HFFc6 (cell line): ENCODE measurements around the gene OSGEP. TPM values are rescaled to one million over a fixed set of nuclear protein-coding genes. Genes with fewer than 3 reads are reported as not detected.

Experiments used
- DNase-seq: peaks from one replicate; pipeline ENCODE4 v3.0.0-alpha.2; 2018
- H3K27ac Mint-ChIP-seq: 2 replicates; pipeline ENCODE4 v1.8.0; 2020; ENCODE audit warnings: mild to moderate bottlenecking, mixed read lengths
- H3K27me3 Mint-ChIP-seq: 2 replicates; pipeline ENCODE4 v1.8.0; 2021; ENCODE audit warnings: mild to moderate bottlenecking, moderate library complexity, mixed read lengths; ENCODE audit not compliant: insufficient read depth
- H3K36me3 Mint-ChIP-seq: 2 replicates; pipeline ENCODE4 v1.8.0; 2021; ENCODE audit warnings: low read depth, mixed read lengths
- H3K4me1 Mint-ChIP-seq: 2 replicates; pipeline ENCODE4 v1.8.0; 2020; ENCODE audit warnings: low read depth, mixed read lengths
- H3K4me3 Mint-ChIP-seq: 2 replicates; pipeline ENCODE4 v1.8.0; 2020; ENCODE audit warnings: mild to moderate bottlenecking, moderate library complexity, mixed read lengths
- H3K9me3 Mint-ChIP-seq: 2 replicates; pipeline ENCODE4 v1.8.0; 2020; ENCODE audit warnings: mild to moderate bottlenecking, mixed read lengths
- total RNA-seq, 6 experiments: library from RNA; stranded (reverse); fragmentation: NEBNext Ultra II Directional; extraction: Animal tissue kit (Norgen Biotek cat#: 25700); gene quantifications; 2 replicates in 1 of 6; 3 replicates in 5 of 6; pipeline ENCODE4 v1.2.3, GENCODE V29; 2021
- TF ChIP-seq, protein P1 (sequence below): fragments of 200-600 bp; sonication (generic); IDR thresholded peaks from 2 replicates; pipeline ENCODE4 v1.5.0; 2021; ENCODE audit warnings: antibody characterized with exemption, mild to moderate bottlenecking

Gene OSGEP
- total RNA-seq, 6 experiments from 2014 or later, result 26.4 to 33.8 (median 30.7) TPM

GRCh38 chr14:20419419-20419818 lies 35.2 kb downstream of the OSGEP start:
- Mint-ChIP-seq H3K27ac (no peak overlapping the region), H3K9me3 (no peaks in the 10 kb centered on the region), H3K4me3 (no peak overlapping the region), H3K27me3 (peaks cover 2% of the 10 kb centered on the region), H3K36me3 (no peaks in the 10 kb centered on the region), H3K4me1 (peaks cover 7% of the 10 kb centered on the region)
- DNase-seq, result no peak
- TF ChIP-seq, protein P1, sequence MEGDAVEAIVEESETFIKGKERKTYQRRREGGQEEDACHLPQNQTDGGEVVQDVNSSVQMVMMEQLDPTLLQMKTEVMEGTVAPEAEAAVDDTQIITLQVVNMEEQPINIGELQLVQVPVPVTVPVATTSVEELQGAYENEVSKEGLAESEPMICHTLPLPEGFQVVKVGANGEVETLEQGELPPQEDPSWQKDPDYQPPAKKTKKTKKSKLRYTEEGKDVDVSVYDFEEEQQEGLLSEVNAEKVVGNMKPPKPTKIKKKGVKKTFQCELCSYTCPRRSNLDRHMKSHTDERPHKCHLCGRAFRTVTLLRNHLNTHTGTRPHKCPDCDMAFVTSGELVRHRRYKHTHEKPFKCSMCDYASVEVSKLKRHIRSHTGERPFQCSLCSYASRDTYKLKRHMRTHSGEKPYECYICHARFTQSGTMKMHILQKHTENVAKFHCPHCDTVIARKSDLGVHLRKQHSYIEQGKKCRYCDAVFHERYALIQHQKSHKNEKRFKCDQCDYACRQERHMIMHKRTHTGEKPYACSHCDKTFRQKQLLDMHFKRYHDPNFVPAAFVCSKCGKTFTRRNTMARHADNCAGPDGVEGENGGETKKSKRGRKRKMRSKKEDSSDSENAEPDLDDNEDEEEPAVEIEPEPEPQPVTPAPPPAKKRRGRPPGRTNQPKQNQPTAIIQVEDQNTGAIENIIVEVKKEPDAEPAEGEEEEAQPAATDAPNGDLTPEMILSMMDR, result no peak

DNA sequence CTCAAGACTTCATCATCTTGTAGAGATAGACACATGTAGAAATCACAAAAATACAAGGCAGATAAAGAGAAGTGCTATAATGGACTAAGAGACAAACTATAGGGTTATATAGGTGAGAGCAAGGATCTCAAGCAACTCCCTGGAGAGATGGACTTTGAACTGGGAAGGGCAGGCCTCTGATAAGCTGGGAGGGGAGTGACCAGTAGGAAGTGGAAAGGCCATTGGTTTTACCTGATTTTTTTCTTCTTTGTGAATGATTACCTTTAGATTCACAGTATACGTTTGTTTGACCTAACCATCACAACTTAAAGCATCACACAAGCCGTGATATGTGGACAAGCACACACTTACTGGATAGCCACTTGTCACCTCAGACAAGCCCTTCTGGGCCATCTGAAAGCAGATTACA lies 36.1 kb downstream of the OSGEP start:
- H3K27me3 Mint-ChIP-seq, result peaks cover 2% of the 10 kb centered on the region
- H3K4me1 Mint-ChIP-seq, result peaks cover 16% of the 10 kb centered on the region
- TF ChIP-seq, protein P1, result no peak
- H3K4me3 Mint-ChIP-seq, result no peak overlapping the region
- H3K27ac Mint-ChIP-seq, result no peak overlapping the region
- no peaks in the 10 kb centered on the region for H3K9me3 Mint-ChIP-seq
- no peak for DNase-seq
- H3K36me3 Mint-ChIP-seq, result no peaks in the 10 kb centered on the region

GRCh38 chr14:20417250-20418186 lies 37.1 kb downstream of the OSGEP start:
- TF ChIP-seq, protein P1, result no peak
- no peaks in the 10 kb centered on the region for H3K9me3 Mint-ChIP-seq
- no peak overlapping the region for H3K4me3 Mint-ChIP-seq
- H3K27ac Mint-ChIP-seq, result no peak overlapping the region
- H3K36me3 Mint-ChIP-seq, result no peaks in the 10 kb centered on the region
- peaks cover 6% of the 10 kb centered on the region for H3K27me3 Mint-ChIP-seq
- H3K4me1 Mint-ChIP-seq, result peaks cover 19% of the 10 kb centered on the region
- DNase-seq, result no peak

DNA sequence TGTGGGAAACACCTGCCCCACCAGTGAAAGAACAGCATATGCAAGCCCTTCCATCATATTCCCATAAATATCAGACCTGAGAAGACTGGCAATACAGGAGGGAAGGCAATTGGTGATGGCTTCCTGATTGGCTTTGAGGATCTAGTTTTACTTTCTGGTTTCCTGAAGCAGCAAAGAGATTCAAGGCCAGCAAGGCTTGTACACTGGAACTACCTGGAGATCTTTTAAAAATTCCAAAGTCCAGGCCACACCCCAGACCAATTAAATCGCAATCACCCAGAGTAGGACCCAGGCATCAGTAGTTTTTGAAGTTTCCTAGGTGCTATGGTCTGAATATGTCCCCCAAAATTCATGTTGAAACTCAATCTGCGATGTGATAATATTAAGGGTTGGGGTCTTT lies 38.4 kb downstream of the OSGEP start:
- H3K4me3 Mint-ChIP-seq, result no peak overlapping the region
- H3K36me3 Mint-ChIP-seq, result no peaks in the 10 kb centered on the region
- TF ChIP-seq, protein P1, result no peak
- no peaks in the 10 kb centered on the region for H3K9me3 Mint-ChIP-seq
- H3K4me1 Mint-ChIP-seq, result peaks cover 32% of the 10 kb centered on the region
- no peak overlapping the region for H3K27ac Mint-ChIP-seq
- DNase-seq, result no peak
- peaks cover 4% of the 10 kb centered on the region for H3K27me3 Mint-ChIP-seq

- Mint-ChIP-seq H3K27me3 (peaks cover 4% of the 10 kb centered on the region), H3K27ac (no peak overlapping the region), H3K36me3 (no peaks in the 10 kb centered on the region), H3K4me3 (no peak overlapping the region), H3K9me3 (no peaks in the 10 kb centered on the region), H3K4me1 (peaks cover 36% of the 10 kb centered on the region)
- TF ChIP-seq, protein P1, result peak; percentile 83
- peak; percentile 53 for DNase-seq
Measured at GRCh38 chr14:20415782-20416206, 38.8 kb downstream of the OSGEP start.
